SK-N-MC (cell line): ENCODE data around the gene CCDC8.
"Not testable (repeated sequence)": the region's sequence is repeated elsewhere in the genome, so short reads cannot be mapped to it uniquely, and the experiment has no call there.

Experiments
- EZH2 ChIP-seq: fragments of 200-600 bp; sonication (generic); IDR thresholded peaks from one replicate; pipeline ENCODE4 v1.6.1; 2017; ENCODE audit warnings: antibody characterized with exemption
- POLR2AphosphoS5 ChIP-seq: IDR thresholded peaks from 2 replicates; pipeline ENCODE4 v1.6.1; 2012; ENCODE audit warnings: mild to moderate bottlenecking, low read depth, low read length, borderline replicate concordance

- not testable (repeated sequence) for TF ChIP-seq EZH2, POLR2AphosphoS5
Observed at GRCh38 chr19:46375476-46376067, 37.8 kb downstream of the CCDC8 start.
